GM12891 (cell line): ENCODE measurements around the gene ZNG1F.
"Not testable (repeated sequence)": the region's sequence is repeated elsewhere in the genome, so short reads cannot be mapped to it uniquely, and the experiment has no call there.

Experiments used
- PAX5 ChIP-seq: IDR thresholded peaks from 2 replicates; pipeline ENCODE4 v1.6.1; 2011; ENCODE audit warnings: low read length, moderate library complexity, mild to moderate bottlenecking; ENCODE audit not compliant: insufficient read depth, severe bottlenecking
- POLR2A ChIP-seq: IDR thresholded peaks from 2 replicates; pipeline ENCODE4 v1.6.1; 2011; ENCODE audit warnings: low read depth, low read length, control low read depth
- POLR2AphosphoS5 ChIP-seq: IDR thresholded peaks from 2 replicates; pipeline ENCODE4 v1.6.1; 2011; ENCODE audit warnings: low read depth, low read length, control low read depth
- TAF1 ChIP-seq: IDR thresholded peaks from 2 replicates; pipeline ENCODE4 v1.6.1; 2011; ENCODE audit warnings: low read depth, low read length, control low read depth

- TF ChIP-seq POLR2A, TAF1, POLR2AphosphoS5, PAX5: not testable (repeated sequence)
Observed at GRCh38 chr9:41236486-41237109, 47.5 kb upstream of the ZNG1F start.
